ENCODE data around the gene TIMP2.

TIMP2 gene

GRCh38 chr17:78939615-78940014 lies 14.4 kb upstream of the TIMP2 start:
- POLR2A ChIA-PET, result interaction anchor here (0.7 kb wide), 1 partner anchor 56 kb away, joined by 3 read pairs; no protein-coding TSS in a partner anchor
- CTCF ChIA-PET, result interaction anchor here (1.2 to 2.8 kb wide), 2 partner anchors 32 to 74 kb away, joined by 5 to 17 read pairs; no protein-coding TSS in a partner anchor
- H3K4me3 ChIP-seq (ENCODE audit: low read depth, low read length), result no peak overlapping the region
- DNase-seq (ENCODE audit: low read depth, low spot score), result no peak
- no peak for TF ChIP-seq CTCF (IDR thresholded peaks at IDR 0.05; ENCODE audit: insufficient read depth, low read length, missing control alignments)

DNA sequence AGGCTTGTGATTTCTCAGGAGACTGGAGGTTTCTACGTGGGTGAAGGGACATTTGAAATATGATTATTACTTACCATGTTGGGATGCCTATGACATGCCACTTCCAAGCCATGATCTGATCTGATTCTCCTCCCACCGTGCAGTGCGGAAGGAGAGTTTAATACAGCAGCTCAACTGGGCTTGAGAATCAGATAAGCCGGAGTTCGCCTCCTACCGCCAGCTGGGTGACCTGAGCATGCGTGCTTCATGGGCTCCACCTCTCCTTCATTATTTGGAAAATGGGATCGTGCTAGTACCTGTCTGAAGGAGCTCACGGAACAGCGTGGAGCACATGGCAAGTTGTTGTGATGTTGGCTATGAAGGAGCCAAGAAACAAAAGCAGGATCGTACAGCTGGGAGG lies 12.4 kb upstream of the TIMP2 start:
- no peak overlapping the region for H3K4me3 ChIP-seq (ENCODE audit: low read depth, low read length)
- DNase-seq (ENCODE audit: low read depth, low spot score), result no peak
- POLR2A ChIA-PET, result no interaction called here
- CTCF ChIA-PET, result interaction anchor here (1.4 to 2.8 kb wide), 2 partner anchors 14 to 34 kb away, joined by 3 to 14 read pairs; no protein-coding TSS in a partner anchor
- no peak for TF ChIP-seq CTCF (IDR thresholded peaks at IDR 0.05; ENCODE audit: insufficient read depth, low read length, missing control alignments)

GRCh38 chr17:78935419-78936323 lies 10.5 kb upstream of the TIMP2 start:
- no peak for TF ChIP-seq CTCF (IDR thresholded peaks at IDR 0.05; ENCODE audit: insufficient read depth, low read length, missing control alignments)

DNA sequence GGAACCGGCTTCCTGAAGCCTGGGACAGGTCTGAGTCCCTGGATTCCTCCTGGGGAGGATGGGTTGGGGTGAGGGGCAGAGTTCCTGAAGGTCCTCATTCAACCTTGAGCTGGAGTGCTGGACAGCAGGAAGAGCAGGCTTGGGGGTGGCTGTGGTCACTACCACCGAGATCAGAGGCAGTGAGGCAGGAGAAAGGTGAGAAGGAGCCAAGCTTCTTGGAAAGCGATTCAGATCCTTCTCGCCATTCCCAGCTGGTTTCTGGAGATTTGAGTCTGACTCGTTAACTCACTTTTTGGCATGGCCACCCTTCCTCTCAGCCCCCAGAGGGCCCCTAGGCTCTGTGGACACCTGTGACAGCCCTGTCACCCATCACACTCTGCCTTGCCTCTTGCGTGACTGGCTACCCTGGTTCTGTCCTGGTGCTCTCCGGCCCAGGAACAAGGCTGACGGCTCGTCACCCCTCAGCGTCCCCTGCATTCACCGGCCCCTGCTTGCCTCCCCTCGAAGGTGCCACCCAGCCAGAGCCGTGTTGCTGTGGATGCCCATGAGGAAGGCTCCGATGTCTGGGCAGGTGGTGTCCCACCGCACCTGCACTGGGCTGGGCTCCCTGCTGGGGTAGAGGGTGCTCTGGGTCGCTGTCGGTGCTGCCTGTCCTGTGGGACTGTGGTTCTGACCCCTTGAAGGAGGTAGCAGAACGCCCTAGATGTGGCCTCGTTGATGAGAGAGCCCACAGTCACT lies 9.7 kb upstream of the TIMP2 start:
- ChIA-PET POLR2A (interaction anchor here (0.9 to 1.7 kb wide), 7 partner anchors 12 to 73 kb away, joined by 3 to 8 read pairs (median 4); no protein-coding TSS in a partner anchor), CTCF (interaction anchor here (1.3 to 2.5 kb wide), 2 partner anchors 37 to 69 kb away, joined by 4 to 13 read pairs; no protein-coding TSS in a partner anchor)
- peak overlapping the region; percentile 36 for H3K4me3 ChIP-seq (ENCODE audit: low read depth, low read length)
- TF ChIP-seq CTCF (IDR thresholded peaks at IDR 0.05; ENCODE audit: insufficient read depth, low read length, missing control alignments), result no peak
- DNase-seq (ENCODE audit: low read depth, low spot score), result no peak

More at GRCh38 chr17:78935419-78936323, 10.5 kb upstream of the TIMP2 start:
- CTCF ChIA-PET, result interaction anchor here (2.5 to 2.8 kb wide), 2 partner anchors 36 kb away, joined by 13 to 14 read pairs; no protein-coding TSS in a partner anchor
- peak overlapping the region; percentile 42 for H3K4me3 ChIP-seq (ENCODE audit: low read depth, low read length)
- POLR2A ChIA-PET, result interaction anchor here (0.9 to 1.7 kb wide), 5 partner anchors 13 to 74 kb away, joined by 3 to 6 read pairs (median 4); no protein-coding TSS in a partner anchor
- DNase-seq (ENCODE audit: low read depth, low spot score), result peak; percentile 84

GRCh38 chr17:78933959-78934568 lies 8.9 kb upstream of the TIMP2 start:
- H3K4me3 ChIP-seq (ENCODE audit: low read depth, low read length), result peak overlapping the region; percentile 45
- no peak for TF ChIP-seq CTCF (IDR thresholded peaks at IDR 0.05; ENCODE audit: insufficient read depth, low read length, missing control alignments)
- ChIA-PET POLR2A (interaction anchor here (0.6 to 1.7 kb wide), 9 partner anchors 11 to 111 kb away, joined by 3 to 8 read pairs (median 3); no protein-coding TSS in a partner anchor), CTCF (interaction anchor here (1.3 to 2.5 kb wide), 2 partner anchors 38 to 68 kb away, joined by 4 to 13 read pairs; no protein-coding TSS in a partner anchor)
- DNase-seq (ENCODE audit: low read depth, low spot score), result peak; percentile 95

Data from AG04449 (cell line).